Left ventricle myocardium inferior (tissue), 1 donor: ENCODE data around the gene SPATA20. TPM values are rescaled to one million over a fixed set of nuclear protein-coding genes. Genes with fewer than 3 reads are reported as not detected.
A peak's percentile ranks its signal among the peaks of the same experiment; 100 is the strongest.

Experiments used
- DNase-seq: peaks from one replicate; pipeline ENCODE4 v3.0.0-alpha.2; 2020
- H3K27ac ChIP-seq: fragments of 200-600 bp; replicated peaks from 2 replicates; pipeline ENCODE4 v1.8.0; 2021
- H3K27me3 ChIP-seq: fragments of 200-600 bp; 2 replicates; pipeline ENCODE4 v1.8.0; 2021; ENCODE audit warnings: low read depth
- H3K36me3 ChIP-seq: fragments of 200-600 bp; 2 replicates; pipeline ENCODE4 v1.8.0; 2021
- H3K4me1 ChIP-seq: fragments of 200-600 bp; 2 replicates; pipeline ENCODE4 v1.8.0; 2021
- H3K4me3 ChIP-seq: fragments of 200-600 bp; 2 replicates; pipeline ENCODE4 v1.8.0; 2021; ENCODE audit warnings: mild to moderate bottlenecking, moderate library complexity
- H3K9me3 ChIP-seq: fragments of 200-600 bp; replicated peaks from 2 replicates; pipeline ENCODE4 v1.8.0; 2021
- intact Hi-C: fragments of 100-400 bp; cut with micrococcal nuclease; formaldehyde crosslinking; loops from one replicate; pipeline ENCODE4 v1.11.0; 2022
- long read RNA-seq: library from polyadenylated mRNA; unstranded; transcript quantifications from one replicate; pipeline ENCODE4 v2.0.0, GENCODE V29; 2021
- total RNA-seq: library from RNA; stranded (reverse); fragmentation: NEBNext Ultra II Directional; extraction: Animal tissue kit (Norgen Biotek cat#: 25700); gene quantifications from one replicate; pipeline ENCODE4 v1.2.1, GENCODE V29; 2021
- TF ChIP-seq, protein P1 (sequence below): fragments of 200-600 bp; IDR thresholded peaks from 2 replicates; pipeline ENCODE4 v1.8.0; 2021; ENCODE audit warnings: antibody characterized with exemption, mild to moderate bottlenecking, borderline replicate concordance
- donor health status: DM: no; HTN: yes; CAD: no; lungs with severe emphysema.

The SPATA20 gene
- total RNA-seq, result 66.3 TPM
- long read RNA-seq, transcript SPATA20-201 (17 exons, 2,719 nt), result major isoform, 76 of 287 reads
- long read RNA-seq, transcript SPATA20-205 (17 exons, 2,734 nt), result minor isoform, 72 of 287 reads
- long read RNA-seq, transcript SPATA20-202 (16 exons, 2,634 nt), result minor isoform, 57 of 287 reads
- long read RNA-seq, partial matches to known transcripts, result 34 of 287 reads
- long read RNA-seq, other reads (novel, unspliced or antisense), result 48 of 287 reads

DNA sequence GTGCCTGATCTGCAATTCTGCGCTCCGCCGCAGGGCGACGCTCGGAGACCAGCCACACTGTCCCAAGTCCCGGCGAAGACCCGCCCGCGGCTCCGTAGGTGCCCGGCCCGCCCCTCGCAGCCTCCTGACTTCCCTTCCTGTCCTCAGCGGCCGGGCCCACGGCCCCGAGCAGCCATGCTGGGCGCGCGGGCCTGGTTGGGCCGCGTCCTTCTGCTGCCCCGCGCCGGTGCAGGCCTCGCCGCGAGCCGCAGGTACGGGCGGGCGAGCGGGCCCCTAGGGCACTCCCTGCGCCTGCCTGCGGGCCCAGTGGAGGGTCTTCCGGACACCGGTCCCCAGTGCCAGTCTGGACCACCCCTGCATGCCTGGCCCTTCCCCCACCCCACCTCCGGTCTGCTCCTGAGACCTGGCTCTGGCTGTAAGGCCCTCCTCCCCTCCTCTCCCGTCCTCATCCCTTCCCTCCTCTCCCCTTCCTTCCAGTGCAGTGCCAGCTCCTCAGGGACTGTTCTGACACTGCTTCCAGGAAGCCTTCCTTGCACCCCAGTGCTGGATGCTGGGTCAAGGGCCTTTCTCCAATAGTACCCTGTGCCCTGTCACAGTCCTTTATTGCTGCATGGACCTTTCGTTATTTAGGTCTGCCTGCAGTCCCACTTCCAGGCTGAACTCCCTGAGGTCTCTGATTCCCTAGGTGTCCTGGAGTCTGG, at the start of gene SPATA20:
Gene SPATA20 (plus strand): TSS at position 140 of the 701 bp plus-strand sequence. CDS start 35 bp downstream, at position 175.
- Histone ChIP-seq H3K27me3 (no peaks in the 10 kb centered on the region), H3K36me3 (peaks cover 4% of the 10 kb centered on the region), H3K9me3 (no peaks in the 10 kb centered on the region), H3K27ac (peak within 1 kb of the TSS; percentile 88), H3K4me3 (peak within 1 kb of the TSS; percentile 74), H3K4me1 (peaks cover 39% of the 10 kb centered on the region)
- TF ChIP-seq, protein P1, sequence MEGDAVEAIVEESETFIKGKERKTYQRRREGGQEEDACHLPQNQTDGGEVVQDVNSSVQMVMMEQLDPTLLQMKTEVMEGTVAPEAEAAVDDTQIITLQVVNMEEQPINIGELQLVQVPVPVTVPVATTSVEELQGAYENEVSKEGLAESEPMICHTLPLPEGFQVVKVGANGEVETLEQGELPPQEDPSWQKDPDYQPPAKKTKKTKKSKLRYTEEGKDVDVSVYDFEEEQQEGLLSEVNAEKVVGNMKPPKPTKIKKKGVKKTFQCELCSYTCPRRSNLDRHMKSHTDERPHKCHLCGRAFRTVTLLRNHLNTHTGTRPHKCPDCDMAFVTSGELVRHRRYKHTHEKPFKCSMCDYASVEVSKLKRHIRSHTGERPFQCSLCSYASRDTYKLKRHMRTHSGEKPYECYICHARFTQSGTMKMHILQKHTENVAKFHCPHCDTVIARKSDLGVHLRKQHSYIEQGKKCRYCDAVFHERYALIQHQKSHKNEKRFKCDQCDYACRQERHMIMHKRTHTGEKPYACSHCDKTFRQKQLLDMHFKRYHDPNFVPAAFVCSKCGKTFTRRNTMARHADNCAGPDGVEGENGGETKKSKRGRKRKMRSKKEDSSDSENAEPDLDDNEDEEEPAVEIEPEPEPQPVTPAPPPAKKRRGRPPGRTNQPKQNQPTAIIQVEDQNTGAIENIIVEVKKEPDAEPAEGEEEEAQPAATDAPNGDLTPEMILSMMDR, result peak; percentile 99
- DNase-seq, result peak; percentile 92
- intact Hi-C loops, result loop anchor here (10.0 kb wide), 2 partner anchors 62 to 298 kb away; no protein-coding TSS in a partner anchor

DNA sequence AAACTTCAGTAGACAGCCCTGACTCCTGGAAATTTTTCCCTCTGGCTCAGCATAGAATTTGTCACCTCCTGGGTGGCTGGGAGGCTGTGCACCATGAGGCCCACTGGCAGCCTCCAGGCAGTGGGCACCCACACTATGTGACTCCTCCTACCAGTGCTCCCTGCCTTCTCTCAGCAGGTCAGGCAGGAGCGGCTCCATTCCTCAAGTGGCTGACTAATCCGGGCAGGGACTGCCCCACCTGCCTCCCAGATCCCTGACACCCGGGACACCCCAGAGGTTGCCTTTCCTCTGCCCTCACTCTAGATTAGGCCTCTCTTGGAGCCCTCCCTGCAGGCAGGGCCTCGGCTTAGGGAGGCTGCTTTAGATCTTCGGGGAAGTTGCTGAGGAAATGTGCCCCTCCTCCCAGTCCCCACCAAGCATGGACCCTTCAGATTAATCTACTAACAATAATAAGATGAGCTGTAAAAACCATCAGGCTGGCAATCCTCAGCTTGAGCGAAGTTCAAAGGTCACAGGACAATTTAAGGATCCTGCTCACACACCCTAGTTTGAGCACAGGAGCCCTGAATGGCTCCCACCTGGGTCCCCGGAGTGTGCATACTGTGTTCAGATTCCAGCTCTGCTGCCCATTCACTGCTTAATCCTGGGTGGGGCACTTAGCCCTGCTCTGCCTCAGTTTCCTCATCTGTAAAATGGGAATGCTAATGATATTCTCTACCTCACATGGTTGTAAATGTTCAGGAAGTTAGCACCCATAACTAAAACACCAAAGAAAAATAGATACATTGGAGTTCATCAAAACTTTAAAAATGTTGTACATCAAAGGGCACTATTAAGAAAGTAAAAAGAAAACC, 48.7 kb upstream of the SPATA20 start:
- Histone ChIP-seq H3K36me3 (no peaks in the 10 kb centered on the region), H3K27me3 (no peaks in the 10 kb centered on the region), H3K4me1 (no peaks in the 10 kb centered on the region), H3K9me3 (no peaks in the 10 kb centered on the region), H3K4me3 (no peak overlapping the region), H3K27ac (no peak overlapping the region)
- intact Hi-C loops, result no loop called here
- TF ChIP-seq, protein P1, result no peak
- no peak for DNase-seq

DNA sequence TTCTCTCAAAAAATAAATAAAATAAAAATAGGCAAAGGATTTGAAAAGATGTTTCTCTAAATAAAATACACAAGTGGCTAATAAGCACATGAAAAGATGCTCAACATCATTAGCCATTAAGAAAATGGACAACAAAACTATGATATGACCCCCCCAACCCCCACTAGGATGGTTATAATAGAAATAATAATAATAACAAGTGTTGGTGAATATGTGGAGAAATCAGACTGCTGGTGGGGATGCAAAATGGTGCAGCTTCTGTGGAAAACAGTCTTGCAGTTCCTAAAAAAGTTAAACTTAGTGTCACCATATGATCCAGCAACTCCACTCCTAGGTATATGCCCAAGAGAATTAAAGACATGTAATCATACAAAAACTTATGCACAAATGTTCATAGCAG, 47.7 kb upstream of the SPATA20 start:
- no peak overlapping the region for H3K4me3 ChIP-seq
- no peak for DNase-seq

DNA sequence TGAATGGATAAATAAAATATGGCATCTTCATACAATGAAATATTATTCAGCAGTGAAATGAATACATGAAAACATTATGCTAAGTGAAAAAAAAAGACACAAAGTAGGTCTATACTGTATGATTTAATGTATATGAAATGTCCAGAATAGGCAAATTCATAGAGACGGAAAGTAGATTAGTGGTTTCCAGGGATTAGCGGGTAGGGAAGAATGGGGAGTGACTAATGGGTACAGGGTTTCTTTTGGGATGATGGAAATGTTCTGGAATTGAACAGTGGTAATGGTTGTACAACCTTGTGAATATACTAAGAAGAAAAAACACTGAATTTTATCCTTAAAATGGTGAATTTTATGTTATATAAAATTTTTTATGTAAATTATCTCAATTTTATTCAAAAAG, 47.3 kb upstream of the SPATA20 start:
- no peaks in the 10 kb centered on the region for H3K36me3 ChIP-seq
- intact Hi-C loops, result no loop called here
- no peaks in the 10 kb centered on the region for H3K27me3 ChIP-seq
- no peak for DNase-seq
- H3K4me1 ChIP-seq, result no peaks in the 10 kb centered on the region
- no peak overlapping the region for H3K4me3 ChIP-seq
- H3K9me3 ChIP-seq, result no peaks in the 10 kb centered on the region
- TF ChIP-seq, protein P1, result no peak
- no peak overlapping the region for H3K27ac ChIP-seq

More for the DNA sequence above, 47.7 kb upstream of the SPATA20 start:
- Histone ChIP-seq H3K36me3 (no peaks in the 10 kb centered on the region), H3K27me3 (no peaks in the 10 kb centered on the region), H3K4me1 (no peaks in the 10 kb centered on the region), H3K27ac (no peak overlapping the region), H3K9me3 (no peaks in the 10 kb centered on the region)
- intact Hi-C loops, result no loop called here
- TF ChIP-seq, protein P1, result no peak

DNA sequence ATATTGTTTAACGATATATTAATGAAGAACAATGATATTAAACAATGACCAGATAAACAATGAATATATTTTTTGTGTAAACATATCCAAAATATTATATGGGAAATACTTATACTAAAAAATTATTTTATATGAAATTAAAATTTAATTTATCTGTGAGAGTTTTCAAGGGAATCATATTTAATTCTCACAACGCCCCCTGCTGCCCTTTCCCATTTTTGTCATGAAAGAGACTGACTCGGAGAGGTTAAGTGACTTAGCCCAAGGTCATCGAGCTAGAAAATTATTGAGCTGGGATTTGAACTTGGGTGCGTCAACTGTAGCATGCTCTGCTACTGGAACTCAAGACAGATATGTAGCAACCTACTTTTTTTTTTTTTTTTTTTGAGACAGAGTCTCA, 45.9 kb upstream of the SPATA20 start:
- DNase-seq, result no peak
- Histone ChIP-seq H3K4me3 (no peak overlapping the region), H3K9me3 (no peaks in the 10 kb centered on the region), H3K27ac (no peak overlapping the region), H3K36me3 (no peaks in the 10 kb centered on the region), H3K27me3 (no peaks in the 10 kb centered on the region), H3K4me1 (no peaks in the 10 kb centered on the region)
- intact Hi-C loops, result no loop called here
- TF ChIP-seq, protein P1, result peak; percentile 43
